H1 (cell line): ENCODE data around the gene P3H2. TPM values are rescaled to one million over a fixed set of nuclear protein-coding genes. Genes with fewer than 3 reads are reported as not detected.

Experiments used
- CTCF ChIA-PET: fragments of 300-600 bp; sonication (Branson Sonifier 250); formaldehyde crosslinking; loops from one replicate; lab custom pipeline; 2021; ENCODE audit not compliant: partially characterized antibody; lab: Charles Lee
- POLR2A ChIA-PET: fragments of 300-600 bp; sonication (Branson Sonifier 250); formaldehyde crosslinking; loops from one replicate; lab custom pipeline; 2021; ENCODE audit warnings: inconsistent platforms; ENCODE audit not compliant: partially characterized antibody; lab: Charles Lee
- DNase-seq, 2 experiments: peaks; one replicate each; pipeline versions ENCODE4 v3.0.0 to v3.0.0-alpha.2; 2010 to 2022; ENCODE audit warnings: low spot score in 2 of 2, low read depth in 1 of 2, mixed read lengths in 1 of 2
- FAIRE-seq: peaks from 2 replicates; lab custom pipeline; 2011; peaks lifted over from hg19 to GRCh38; lab: Jason Lieb, UNC
- H2AFZ ChIP-seq: 2 replicates; pipeline ENCODE4 v1.8.1; 2012; ENCODE audit warnings: low read length, inconsistent platforms
- H2AK5ac ChIP-seq: 2 replicates; pipeline ENCODE4 v1.6.1; 2013; ENCODE audit warnings: low read depth, low read length
- H2BK120ac ChIP-seq: replicated peaks from 2 replicates; pipeline ENCODE3; 2013; ENCODE audit warnings: low read depth, low read length, inconsistent platforms
- H2BK12ac ChIP-seq: 2 replicates; pipeline ENCODE4 v1.6.1; 2013; ENCODE audit warnings: low read depth, low read length
- H2BK15ac ChIP-seq: 2 replicates; pipeline ENCODE4 v1.6.1; 2013; ENCODE audit warnings: low read length
- H2BK20ac ChIP-seq: 2 replicates; pipeline ENCODE4 v1.6.1; 2013; ENCODE audit warnings: low read length
- H2BK5ac ChIP-seq: 2 replicates; pipeline ENCODE4 v1.6.1; 2013; ENCODE audit warnings: low read depth, low read length
- H3K14ac ChIP-seq: 2 replicates; pipeline ENCODE4 v1.6.1; 2013; ENCODE audit warnings: inconsistent platforms; ENCODE audit not compliant: insufficient read length
- H3K18ac ChIP-seq: 2 replicates; pipeline ENCODE4 v1.6.1; 2013; ENCODE audit warnings: low read length; ENCODE audit errors: extremely low read depth
- H3K23ac ChIP-seq: 2 replicates; pipeline ENCODE4 v1.6.1; 2013; ENCODE audit warnings: inconsistent platforms; ENCODE audit not compliant: insufficient read length
- H3K23me2 ChIP-seq: 2 replicates; pipeline ENCODE4 v1.6.1; 2013; ENCODE audit warnings: low read depth, low read length
- H3K27ac ChIP-seq: 2 replicates; pipeline ENCODE4 v1.6.1; 2011; ENCODE audit warnings: low read depth, low read length, inconsistent platforms
- H3K27me3 ChIP-seq, 4 experiments: replicated peaks in 1 of 4; 1 replicate in 1 of 4; 2 replicates in 3 of 4; pipeline versions ENCODE4 v1.6.1 to v1.8.1; 2011 to 2013; ENCODE audit warnings: low read length in 3 of 4, mild to moderate bottlenecking in 3 of 4, inconsistent platforms in 2 of 4, mixed read lengths in 2 of 4, moderate library complexity in 1 of 4; ENCODE audit not compliant: control insufficient read depth in 3 of 4, insufficient read depth in 3 of 4; ENCODE audit errors: extremely low read depth in 1 of 4
- H3K36me3 ChIP-seq, 4 experiments: 2 replicates each; pipeline versions ENCODE4 v1.6.1 to v1.8.1; 2011 to 2013; ENCODE audit warnings: mild to moderate bottlenecking in 4 of 4, low read length in 3 of 4, moderate library complexity in 2 of 4, control low read depth in 1 of 4, inconsistent platforms in 1 of 4; ENCODE audit not compliant: insufficient read depth in 4 of 4, control insufficient read depth in 2 of 4
- H3K4ac ChIP-seq: replicated peaks from 2 replicates; pipeline ENCODE3; 2013; ENCODE audit warnings: low read length, low read depth, mixed read lengths, inconsistent platforms; ENCODE audit not compliant: insufficient read length
- H3K4me1 ChIP-seq, 4 experiments: replicated peaks in 1 of 4; 1 replicate in 1 of 4; 2 replicates in 3 of 4; pipeline versions ENCODE4 v1.6.1 to v1.8.1; 2011 to 2013; ENCODE audit warnings: low read length in 3 of 4, inconsistent platforms in 2 of 4, mixed read lengths in 1 of 4; ENCODE audit not compliant: insufficient read depth in 4 of 4, control insufficient read depth in 3 of 4
- H3K4me2 ChIP-seq, 2 experiments: 2 replicates each; pipeline versions ENCODE4 v1.6.1 to v1.8.1; 2011 to 2013; ENCODE audit warnings: low read depth in 2 of 2, low read length in 2 of 2, control low read depth in 1 of 2, inconsistent platforms in 1 of 2, mild to moderate bottlenecking in 1 of 2; ENCODE audit not compliant: insufficient read depth in 1 of 2
- H3K4me3 ChIP-seq, 4 experiments: fragments of 200-600, 300-600 bp in 1 of 4; sonication (generic), shearing (Covaris generic), sonication (Bioruptor Twin) in 1 of 4; 2 replicates each; pipeline versions ENCODE4 v1.5.1 to v1.8.1; 2011 to 2016; ENCODE audit warnings: low read length in 4 of 4, low read depth in 3 of 4, control low read depth in 2 of 4, inconsistent platforms in 2 of 4, mild to moderate bottlenecking in 2 of 4, mixed read lengths in 1 of 4, moderate library complexity in 1 of 4; ENCODE audit not compliant: insufficient read depth in 2 of 4; ENCODE audit errors: extremely low read depth in 1 of 4
- H3K56ac ChIP-seq: replicated peaks from 2 replicates; pipeline ENCODE3; 2013; ENCODE audit warnings: low read depth, mild to moderate bottlenecking, mixed read lengths, low read length, inconsistent platforms; ENCODE audit not compliant: insufficient read length
- H3K79me1 ChIP-seq: 2 replicates; pipeline ENCODE4 v1.6.1; 2013; ENCODE audit warnings: low read depth, low read length, control low read depth
- H3K79me2 ChIP-seq, 2 experiments: 2 replicates each; pipeline versions ENCODE4 v1.6.1 to v1.8.1; 2012 to 2013; ENCODE audit warnings: low read length in 2 of 2, mild to moderate bottlenecking in 2 of 2, inconsistent platforms in 1 of 2; ENCODE audit not compliant: insufficient read depth in 2 of 2, control insufficient read depth in 1 of 2
- H3K9ac ChIP-seq, 4 experiments: replicated peaks in 1 of 4; 1 replicate in 1 of 4; 2 replicates in 3 of 4; pipeline versions ENCODE4 v1.6.1 to v1.8.1; 2011 to 2013; ENCODE audit warnings: low read depth in 3 of 4, low read length in 3 of 4, control low read depth in 2 of 4, mild to moderate bottlenecking in 2 of 4, moderate library complexity in 2 of 4, inconsistent platforms in 1 of 4; ENCODE audit errors: extremely low read depth in 1 of 4
- H3K9me3 ChIP-seq, 2 experiments: 2 replicates each; pipeline versions ENCODE4 v1.6.1 to v1.8.1; 2012 to 2013; ENCODE audit warnings: mild to moderate bottlenecking in 2 of 2, moderate library complexity in 2 of 2, control low read depth in 1 of 2, inconsistent platforms in 1 of 2, low read depth in 1 of 2, low read length in 1 of 2, mixed read lengths in 1 of 2; ENCODE audit not compliant: insufficient read depth in 2 of 2
- H4K20me1 ChIP-seq, 2 experiments: replicated peaks in 1 of 2; 2 replicates each; pipeline versions ENCODE3 to v1.8.1; 2011 to 2013; ENCODE audit warnings: inconsistent platforms in 2 of 2, low read length in 2 of 2, mild to moderate bottlenecking in 1 of 2; ENCODE audit not compliant: insufficient read depth in 2 of 2, control insufficient read depth in 1 of 2
- H4K5ac ChIP-seq: 2 replicates; pipeline ENCODE4 v1.6.1; 2013; ENCODE audit warnings: low read length, low read depth, mixed read lengths, inconsistent platforms; ENCODE audit not compliant: insufficient read length
- H4K8ac ChIP-seq: 2 replicates; pipeline ENCODE4 v1.8.0; 2013; ENCODE audit warnings: mild to moderate bottlenecking, moderate library complexity, low read length, inconsistent platforms; ENCODE audit not compliant: insufficient read depth; ENCODE audit errors: extremely low read depth
- H4K91ac ChIP-seq: replicated peaks from 2 replicates; pipeline ENCODE3; 2013; ENCODE audit warnings: low read length, mixed read lengths, inconsistent platforms; ENCODE audit not compliant: insufficient read length
- ATF3 ChIP-seq: IDR thresholded peaks from 2 replicates; pipeline ENCODE4 v1.6.1; 2011; ENCODE audit warnings: low read depth, mild to moderate bottlenecking, low read length; ENCODE audit not compliant: insufficient read depth
- CEBPB ChIP-seq: IDR thresholded peaks from 2 replicates; pipeline ENCODE4 v1.6.1; 2012; ENCODE audit warnings: low read depth, low read length
- HDAC6 ChIP-seq: IDR thresholded peaks from one replicate; pipeline ENCODE4 v1.7.1; 2012; ENCODE audit warnings: low read depth, mild to moderate bottlenecking, inconsistent platforms, low read length, moderate library complexity
- KDM5A ChIP-seq: fragments of 200-600 bp; IDR thresholded peaks from 2 replicates; pipeline ENCODE4 v1.7.1; 2012; ENCODE audit warnings: mild to moderate bottlenecking, low read length, inconsistent platforms, mixed read lengths
- MAFK ChIP-seq: IDR thresholded peaks from 2 replicates; pipeline ENCODE4 v1.6.1; 2012; ENCODE audit warnings: low read depth, mild to moderate bottlenecking, improper control_type of control experiment, low read length
- RBBP5 ChIP-seq: IDR thresholded peaks from 2 replicates; pipeline ENCODE4 v1.7.1; 2012; ENCODE audit warnings: low read depth, mild to moderate bottlenecking, inconsistent platforms, low read length, moderate library complexity, borderline replicate concordance
- RFX5 ChIP-seq: IDR thresholded peaks from 2 replicates; pipeline ENCODE4 v1.6.1; 2011; ENCODE audit warnings: low read depth, low read length, improper control_type of control experiment, borderline replicate concordance
- SP4 ChIP-seq: IDR thresholded peaks from 2 replicates; pipeline ENCODE4 v1.6.1; 2012; ENCODE audit warnings: low read length, inconsistent platforms
- TCF12 ChIP-seq: IDR thresholded peaks from 2 replicates; pipeline ENCODE4 v1.6.1; 2011; ENCODE audit warnings: low read depth, mild to moderate bottlenecking, low read length
- USF2 ChIP-seq: IDR thresholded peaks from 2 replicates; pipeline ENCODE4 v1.6.1; 2011; ENCODE audit warnings: low read length, improper control_type of control experiment
- polyA plus RNA-seq, 7 experiments: library from polyadenylated mRNA; depleted of rRNA in 3 of 7; stranded (reverse) in 5 of 7; unstranded in 2 of 7; fragments of >200 nt in 5 of 7; fragments of 200-250 nt in 2 of 7; gene quantifications; 1 replicate in 5 of 7; 2 replicates in 1 of 7; 4 replicates in 1 of 7; pipeline versions ENCODE4 v1.2.1 to v1.2.3, GENCODE V29; 2011 to 2013; ENCODE audit warnings: missing spikeins in 2 of 7, mixed read lengths in 2 of 7
- total RNA-seq: library from RNA; stranded (reverse); fragmentation: NEBNext Ultra II Directional; extraction: Animal tissue kit (Norgen Biotek cat#: 25700); gene quantifications from 2 replicates; pipeline ENCODE4 v1.2.1, GENCODE V29; 2021

Gene P3H2
- total and polyA plus RNA-seq, 2 of the 8 experiments (the other 6 are each of a cell fraction or from before 2014, with no cell fraction given): 40.5 to 60.4 TPM

GRCh38 chr3:189921770-189922169 lies 198.9 kb downstream of the P3H2 start:
- Histone ChIP-seq H4K20me1 (no peaks in the 10 kb centered on the region), H3K23me2 (0 out of 2 replicates have a peak, but pooled peaks cover 1% of the 10 kb centered on the region), H3K27ac (no peak overlapping the region), H2BK12ac (no peak overlapping the region), H3K23ac (no peak overlapping the region), H3K4me1 (no peaks in the 10 kb centered on the region), H3K4ac (no peak overlapping the region), H4K5ac (no peak overlapping the region), H2BK15ac (no peak overlapping the region), H3K9me3 (no peaks in the 10 kb centered on the region), H3K9ac (no peak overlapping the region), H2AFZ (no peak overlapping the region), H2BK120ac (no peak overlapping the region), H3K79me2 (no peaks in the 10 kb centered on the region), H2BK20ac (no peak overlapping the region), H3K18ac (no peak overlapping the region), H3K27me3 (no peaks in the 10 kb centered on the region), H2BK5ac (no peak overlapping the region), H3K14ac (no peak overlapping the region), H3K36me3 (no peaks in the 10 kb centered on the region), H4K91ac (no peak overlapping the region), H3K4me2 (no peak overlapping the region), H3K56ac (no peak overlapping the region), H4K8ac (no peak overlapping the region), H2AK5ac (no peak overlapping the region), H3K4me3 (no peak overlapping the region), H3K79me1 (no peaks in the 10 kb centered on the region)
- no peak for TF ChIP-seq HDAC6
- no peak for TF ChIP-seq ATF3
- no peak for TF ChIP-seq TCF12
- TF ChIP-seq CEBPB: no peak
- no peak for TF ChIP-seq MAFK
- no peak for TF ChIP-seq RBBP5
- TF ChIP-seq SP4: no peak
- no peak for TF ChIP-seq USF2
- no peak for TF ChIP-seq KDM5A
- TF ChIP-seq RFX5: no peak
- FAIRE-seq (no peak), DNase-seq (no peak)
- ChIA-PET POLR2A (no interaction called here), CTCF (interaction anchor here (1.1 kb wide), 1 partner anchor 40 kb away, joined by 3 read pairs; no protein-coding TSS in a partner anchor)
